Measurements from ENCODE around the gene OR5F1. TPM values are rescaled to one million over a fixed set of nuclear protein-coding genes. Genes with fewer than 3 reads are reported as not detected.

OR5F1 gene
- total RNA-seq (not detected), polyA plus RNA-seq (not detected)

GRCh38 chr11:55994525-55994924 lies at the start of gene OR5F1:
Gene OR5F1, minus strand, starts transcription at chr11:55994625. Its CDS starts 0 bp downstream, at chr11:55994625.
- DNase-seq = no peak
- Mint-ChIP-seq H3K36me3 (no peaks in the 10 kb centered on the region), H3K27me3 (no peaks in the 10 kb centered on the region), H3K27ac (no peak within 1 kb of the TSS), H3K4me1 (no peaks in the 10 kb centered on the region), H3K4me3 (no peak within 1 kb of the TSS), H3K9me3 (peaks cover 8 to 46% (median 14%) of the 10 kb centered on the region in 5 donors)
- H3K4me3 ChIP-seq (ENCODE audit: low read length) = no peak within 1 kb of the TSS
- H3K27ac ChIP-seq (ENCODE audit: low read depth, low read length) = no peak within 1 kb of the TSS
- ChIA-PET POLR2A (no interaction called here), CTCF (no interaction called here)
- no peaks in the 10 kb centered on the region for H3K36me3 ChIP-seq (ENCODE audit: insufficient read depth, low read length)
- no peaks in the 10 kb centered on the region for H3K4me1 ChIP-seq (ENCODE audit: insufficient read depth, low read length)
- H3K27me3 ChIP-seq (ENCODE audit: insufficient read depth, low read length, poor library complexity, severe bottlenecking) = no peaks in the 10 kb centered on the region
- H3K9me3 ChIP-seq (ENCODE audit: low read length) = no peaks in the 10 kb centered on the region

DNA sequence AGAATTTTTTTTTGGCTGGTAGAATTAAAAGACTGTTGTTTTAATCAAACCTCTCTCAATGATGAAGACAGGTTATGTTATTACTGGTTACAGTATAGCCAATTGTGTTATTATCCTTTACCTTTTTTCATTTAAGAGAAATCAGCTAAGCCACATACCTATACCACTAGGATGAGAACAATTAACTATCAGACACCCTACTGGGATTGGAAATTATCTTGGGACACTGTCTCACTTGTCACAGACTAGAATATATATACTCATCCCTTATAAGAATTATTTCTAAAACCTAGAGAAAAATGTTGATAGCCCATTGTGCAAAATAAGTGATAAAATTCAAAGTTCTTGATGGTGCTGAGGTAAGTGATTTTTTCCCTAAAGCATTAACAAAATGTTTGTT lies 32.9 kb upstream of the OR5F1 start, which contains the start of gene OR5AS1:
OR5AS1 (plus strand) TSS at position 301 of the 400 bp plus-strand sequence. CDS start 2,765 bp downstream, outside the sequence.
- H3K4me1 ChIP-seq (ENCODE audit: insufficient read depth, low read length) = no peaks in the 10 kb centered on the region
- H3K27ac Mint-ChIP-seq = no peak within 1 kb of the TSS
- ChIA-PET CTCF (no interaction called here), POLR2A (no interaction called here)
- H3K27ac ChIP-seq (ENCODE audit: low read depth, low read length) = no peak within 1 kb of the TSS
- no peaks in the 10 kb centered on the region for H3K36me3 ChIP-seq (ENCODE audit: insufficient read depth, low read length)
- no peaks in the 10 kb centered on the region for H3K36me3 Mint-ChIP-seq
- H3K27me3 ChIP-seq (ENCODE audit: insufficient read depth, low read length, poor library complexity, severe bottlenecking) = no peaks in the 10 kb centered on the region
- no peak within 1 kb of the TSS for H3K4me3 ChIP-seq (ENCODE audit: low read length)
- no peak within 1 kb of the TSS for H3K4me3 Mint-ChIP-seq
- no peak for DNase-seq
- no peaks in the 10 kb centered on the region for H3K4me1 Mint-ChIP-seq
- H3K9me3 ChIP-seq (ENCODE audit: low read length) = no peaks in the 10 kb centered on the region
- H3K27me3 Mint-ChIP-seq = no peaks in the 10 kb centered on the region
- H3K9me3 Mint-ChIP-seq = peaks cover 2 to 27% (median 15%) of the 10 kb centered on the region in 5 donors

DNA sequence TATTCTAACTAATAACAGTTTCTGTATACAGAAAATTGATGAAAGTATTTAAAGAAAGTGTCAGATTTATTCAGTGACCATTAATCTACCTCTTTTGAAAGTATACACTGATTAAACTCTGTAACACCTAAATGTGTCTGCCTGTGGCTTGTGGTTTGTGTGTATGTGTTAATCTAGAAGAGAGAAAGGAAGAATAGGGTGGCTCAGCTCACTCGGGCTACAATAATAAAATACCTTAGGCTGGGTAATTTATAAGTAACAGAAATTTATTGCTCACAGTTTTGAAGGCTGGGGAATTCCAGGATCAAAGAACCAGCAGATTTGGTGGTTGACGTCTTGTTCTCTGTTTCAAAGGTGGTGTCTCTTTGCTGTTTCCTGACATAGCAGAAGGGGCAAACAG lies 19.4 kb upstream of the OR5F1 start:
- H3K27ac Mint-ChIP-seq = no peak overlapping the region
- peaks cover 11 to 28% (median 18%) of the 10 kb centered on the region in 5 donors for H3K9me3 Mint-ChIP-seq
- H3K36me3 ChIP-seq (ENCODE audit: insufficient read depth, low read length) = no peaks in the 10 kb centered on the region
- CTCF ChIA-PET = no interaction called here
- H3K27me3 ChIP-seq (ENCODE audit: insufficient read depth, low read length, poor library complexity, severe bottlenecking) = no peaks in the 10 kb centered on the region
- no peak for DNase-seq
- H3K27ac ChIP-seq (ENCODE audit: low read depth, low read length) = no peak overlapping the region
- H3K4me3 ChIP-seq (ENCODE audit: low read length) = no peak overlapping the region
- no peaks in the 10 kb centered on the region for H3K9me3 ChIP-seq (ENCODE audit: low read length)
- POLR2A ChIA-PET = no interaction called here
- H3K4me3 Mint-ChIP-seq = no peak overlapping the region
- H3K4me1 Mint-ChIP-seq = no peaks in the 10 kb centered on the region
- H3K4me1 ChIP-seq (ENCODE audit: insufficient read depth, low read length) = no peaks in the 10 kb centered on the region
- H3K36me3 Mint-ChIP-seq = no peaks in the 10 kb centered on the region
- H3K27me3 Mint-ChIP-seq = no peaks in the 10 kb centered on the region

DNA sequence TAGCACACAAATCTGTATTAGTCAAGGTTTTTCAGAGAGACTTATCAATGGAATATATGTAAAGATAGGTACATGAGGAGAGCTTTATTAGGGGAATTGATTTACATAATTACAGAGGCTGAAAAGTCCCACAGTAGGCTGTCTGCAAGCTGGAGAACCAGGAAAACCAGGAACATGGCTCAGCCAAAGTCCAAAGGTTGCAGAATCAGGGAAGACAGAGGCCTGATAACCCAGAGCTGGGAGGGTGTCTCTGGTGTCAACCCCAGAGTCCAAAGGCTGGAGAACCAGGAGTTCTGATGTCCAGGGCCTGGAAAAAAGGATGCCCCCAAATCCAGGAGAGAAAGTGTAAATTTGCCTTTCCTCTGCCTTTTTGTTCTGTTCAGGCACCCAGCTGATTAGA lies 16.3 kb upstream of the OR5F1 start:
- Histone ChIP-seq H3K9me3 (ENCODE audit: low read length) (no peaks in the 10 kb centered on the region), H3K4me1 (ENCODE audit: insufficient read depth, low read length) (no peaks in the 10 kb centered on the region), H3K4me3 (ENCODE audit: low read length) (no peak overlapping the region), H3K27me3 (ENCODE audit: insufficient read depth, low read length, poor library complexity, severe bottlenecking) (no peaks in the 10 kb centered on the region), H3K36me3 (ENCODE audit: insufficient read depth, low read length) (no peaks in the 10 kb centered on the region), H3K27ac (ENCODE audit: low read depth, low read length) (no peak overlapping the region)
- ChIA-PET POLR2A (no interaction called here), CTCF (no interaction called here)
- DNase-seq = no peak
- H3K27ac Mint-ChIP-seq = no peak overlapping the region
- no peaks in the 10 kb centered on the region for H3K27me3 Mint-ChIP-seq
- no peaks in the 10 kb centered on the region for H3K36me3 Mint-ChIP-seq
- H3K4me1 Mint-ChIP-seq = no peaks in the 10 kb centered on the region
- H3K9me3 Mint-ChIP-seq = peaks cover 8 to 28% (median 15%) of the 10 kb centered on the region in 5 donors
- no peak overlapping the region for H3K4me3 Mint-ChIP-seq

DNA sequence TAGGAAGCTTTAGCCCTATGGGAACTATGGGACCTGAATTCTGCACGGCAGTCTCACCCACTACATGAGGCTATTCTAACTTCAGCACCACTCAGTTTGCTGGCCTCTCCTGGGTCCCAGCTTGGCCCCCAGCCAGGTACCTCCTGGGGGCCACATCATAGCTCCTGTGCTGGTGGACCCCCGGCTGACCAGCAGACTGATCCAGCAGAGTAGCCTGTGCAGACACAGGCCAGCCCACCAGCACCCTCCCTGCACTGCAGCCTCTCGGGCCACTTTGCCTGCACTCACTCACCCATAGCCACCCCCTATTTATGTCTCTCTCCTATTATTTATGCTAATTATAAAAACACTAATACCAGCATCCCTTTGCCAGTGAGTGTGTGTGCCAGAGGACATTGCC lies 23.5 kb downstream of the OR5F1 start:
- ChIA-PET CTCF (no interaction called here), POLR2A (no interaction called here)
- H3K4me3 Mint-ChIP-seq = no peak overlapping the region
- Histone ChIP-seq H3K4me3 (ENCODE audit: low read length) (no peak overlapping the region), H3K27me3 (ENCODE audit: insufficient read depth, low read length, poor library complexity, severe bottlenecking) (no peaks in the 10 kb centered on the region), H3K36me3 (ENCODE audit: insufficient read depth, low read length) (no peaks in the 10 kb centered on the region), H3K4me1 (ENCODE audit: insufficient read depth, low read length) (no peaks in the 10 kb centered on the region), H3K27ac (ENCODE audit: low read depth, low read length) (no peak overlapping the region), H3K9me3 (ENCODE audit: low read length) (no peaks in the 10 kb centered on the region)
- H3K9me3 Mint-ChIP-seq = peaks cover 11 to 27% (median 21%) of the 10 kb centered on the region in 5 donors
- no peak for DNase-seq
- H3K36me3 Mint-ChIP-seq = no peaks in the 10 kb centered on the region
- H3K27me3 Mint-ChIP-seq = no peaks in the 10 kb centered on the region
- H3K27ac Mint-ChIP-seq = no peak overlapping the region
- no peaks in the 10 kb centered on the region for H3K4me1 Mint-ChIP-seq

DNA sequence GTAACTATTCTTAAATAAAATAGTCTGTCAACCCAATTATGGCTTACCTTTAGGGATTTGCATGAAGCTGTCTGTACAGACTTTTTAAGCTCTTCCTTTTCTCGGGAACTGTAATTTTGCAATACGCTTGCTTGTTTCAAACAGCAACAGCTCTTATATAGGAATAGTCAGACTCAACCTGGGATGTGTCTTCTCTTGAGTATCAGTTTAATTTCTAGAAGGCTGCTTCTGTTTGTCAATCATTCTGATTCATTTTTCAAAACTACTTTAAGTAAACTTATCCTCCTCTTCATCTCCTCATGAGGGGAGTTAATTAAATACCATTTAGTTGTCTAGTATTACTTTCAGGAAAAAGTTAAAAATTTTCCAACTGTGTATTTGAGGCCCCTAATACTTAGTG lies 24.6 kb downstream of the OR5F1 start, which contains the start of gene OR10AG1:
OR10AG1 (minus strand) TSS at position 101 of the 400 bp plus-strand sequence; CDS start at position 63, 38 bp downstream.
- Histone ChIP-seq H3K27me3 (ENCODE audit: insufficient read depth, low read length, poor library complexity, severe bottlenecking) (no peaks in the 10 kb centered on the region), H3K9me3 (ENCODE audit: low read length) (no peaks in the 10 kb centered on the region), H3K4me1 (ENCODE audit: insufficient read depth, low read length) (no peaks in the 10 kb centered on the region), H3K4me3 (ENCODE audit: low read length) (no peak within 1 kb of the TSS), H3K27ac (ENCODE audit: low read depth, low read length) (no peak within 1 kb of the TSS), H3K36me3 (ENCODE audit: insufficient read depth, low read length) (no peaks in the 10 kb centered on the region)
- CTCF ChIA-PET = no interaction called here
- no peak within 1 kb of the TSS for H3K27ac Mint-ChIP-seq
- no peaks in the 10 kb centered on the region for H3K27me3 Mint-ChIP-seq
- POLR2A ChIA-PET = no interaction called here
- H3K9me3 Mint-ChIP-seq = peaks cover 14 to 27% (median 21%) of the 10 kb centered on the region in 5 donors
- no peak for DNase-seq
- no peaks in the 10 kb centered on the region for H3K36me3 Mint-ChIP-seq
- H3K4me1 Mint-ChIP-seq = no peaks in the 10 kb centered on the region
- no peak within 1 kb of the TSS for H3K4me3 Mint-ChIP-seq

DNA sequence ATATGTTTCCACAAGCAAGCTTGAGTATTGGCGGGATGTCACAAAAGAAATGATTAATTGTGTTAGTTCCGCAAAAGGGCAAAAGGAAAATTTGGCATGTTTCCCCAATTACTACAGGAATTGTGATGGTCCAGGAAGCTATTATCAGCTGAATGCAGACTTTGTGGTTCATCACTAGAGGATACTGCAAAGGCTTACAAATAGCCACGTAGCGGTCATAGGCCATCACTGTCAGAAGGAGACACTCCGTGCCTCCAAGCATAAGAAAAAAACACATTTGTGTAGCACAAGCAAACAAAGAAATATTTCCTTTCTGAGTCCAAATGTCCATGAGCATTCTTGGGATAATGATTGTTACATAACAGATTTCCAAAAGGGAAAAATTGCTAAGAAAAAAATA lies 26.5 kb downstream of the OR5F1 start:
- H3K36me3 ChIP-seq (ENCODE audit: insufficient read depth, low read length) = no peaks in the 10 kb centered on the region
- H3K4me3 Mint-ChIP-seq = no peak overlapping the region
- no peaks in the 10 kb centered on the region for H3K4me1 Mint-ChIP-seq
- H3K27ac ChIP-seq (ENCODE audit: low read depth, low read length) = no peak overlapping the region
- ChIA-PET CTCF (no interaction called here), POLR2A (no interaction called here)
- DNase-seq = no peak
- H3K27me3 ChIP-seq (ENCODE audit: insufficient read depth, low read length, poor library complexity, severe bottlenecking) = no peaks in the 10 kb centered on the region
- no peak overlapping the region for H3K4me3 ChIP-seq (ENCODE audit: low read length)
- H3K36me3 Mint-ChIP-seq = no peaks in the 10 kb centered on the region
- H3K27me3 Mint-ChIP-seq = no peaks in the 10 kb centered on the region
- H3K9me3 Mint-ChIP-seq = peaks cover 10 to 41% (median 20%) of the 10 kb centered on the region in 5 donors
- no peak overlapping the region for H3K27ac Mint-ChIP-seq
- H3K9me3 ChIP-seq (ENCODE audit: low read length) = no peaks in the 10 kb centered on the region
- H3K4me1 ChIP-seq (ENCODE audit: insufficient read depth, low read length) = no peaks in the 10 kb centered on the region

GRCh38 chr11:55966391-55966790 lies 28.0 kb downstream of the OR5F1 start:
- CTCF ChIA-PET = no interaction called here
- Histone ChIP-seq H3K27ac (ENCODE audit: low read depth, low read length) (no peak overlapping the region), H3K4me1 (ENCODE audit: insufficient read depth, low read length) (no peaks in the 10 kb centered on the region), H3K36me3 (ENCODE audit: insufficient read depth, low read length) (no peaks in the 10 kb centered on the region), H3K4me3 (ENCODE audit: low read length) (no peak overlapping the region), H3K9me3 (ENCODE audit: low read length) (no peaks in the 10 kb centered on the region), H3K27me3 (ENCODE audit: insufficient read depth, low read length, poor library complexity, severe bottlenecking) (no peaks in the 10 kb centered on the region)
- H3K9me3 Mint-ChIP-seq = peaks cover 7 to 48% (median 20%) of the 10 kb centered on the region in 5 donors
- H3K4me3 Mint-ChIP-seq = no peak overlapping the region
- no peaks in the 10 kb centered on the region for H3K4me1 Mint-ChIP-seq
- no peak for DNase-seq
- H3K27ac Mint-ChIP-seq = no peak overlapping the region
- H3K36me3 Mint-ChIP-seq = no peaks in the 10 kb centered on the region
- POLR2A ChIA-PET = no interaction called here
- H3K27me3 Mint-ChIP-seq = no peaks in the 10 kb centered on the region

GRCh38 chr11:55956521-55956920 lies 37.9 kb downstream of the OR5F1 start:
- Mint-ChIP-seq H3K4me3 (no peak overlapping the region), H3K9me3 (peaks cover 3 to 29% (median 8%) of the 10 kb centered on the region in 5 donors), H3K4me1 (no peaks in the 10 kb centered on the region), H3K27ac (no peak overlapping the region), H3K36me3 (no peaks in the 10 kb centered on the region), H3K27me3 (no peaks in the 10 kb centered on the region)
- Histone ChIP-seq H3K27me3 (ENCODE audit: insufficient read depth, low read length, poor library complexity, severe bottlenecking) (no peaks in the 10 kb centered on the region), H3K27ac (ENCODE audit: low read depth, low read length) (no peak overlapping the region), H3K4me1 (ENCODE audit: insufficient read depth, low read length) (no peaks in the 10 kb centered on the region), H3K4me3 (ENCODE audit: low read length) (no peak overlapping the region), H3K36me3 (ENCODE audit: insufficient read depth, low read length) (no peaks in the 10 kb centered on the region), H3K9me3 (ENCODE audit: low read length) (no peaks in the 10 kb centered on the region)
- DNase-seq = no peak
- ChIA-PET CTCF (no interaction called here), POLR2A (no interaction called here)
